ENCODE measurements around the gene IQCE.

DNA sequence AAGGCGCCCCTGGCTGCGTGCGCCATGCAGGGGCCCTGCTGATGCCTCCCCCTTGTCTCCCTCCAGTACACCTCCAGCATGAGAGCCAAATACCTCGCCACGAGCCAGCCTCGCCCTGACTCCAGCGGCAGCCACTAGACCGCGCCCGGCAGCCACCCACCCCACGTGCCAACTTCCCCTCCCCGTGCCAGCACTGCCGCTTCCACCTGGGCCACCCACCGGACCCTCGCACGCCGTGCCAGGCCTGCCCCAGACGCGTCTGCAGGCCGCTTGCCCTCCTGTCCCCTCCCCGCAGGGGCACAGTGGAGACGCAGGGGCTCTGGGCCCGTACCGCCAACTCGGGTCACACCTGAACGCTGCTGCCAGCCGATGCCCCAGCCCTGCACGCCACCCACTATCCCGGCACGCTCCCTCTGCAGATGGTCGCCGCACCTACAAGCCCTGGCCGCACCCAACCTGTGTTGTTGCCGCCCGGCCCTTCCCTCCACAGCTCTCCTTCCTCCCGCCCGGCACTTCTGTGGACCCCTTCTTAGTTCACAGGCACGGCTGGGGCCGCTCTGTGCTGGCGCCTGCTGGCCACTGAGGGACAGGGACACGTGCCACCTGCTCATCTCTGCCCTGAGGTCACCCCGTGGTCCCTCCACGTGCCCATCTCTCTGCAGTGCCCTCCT, 103.0 kb downstream of the IQCE start:
- no peak for TF ChIP-seq RARB (CRISPR knock-in tag; IDR thresholded peaks at IDR 0.05)
- TF ChIP-seq PPARA (CRISPR knock-in tag; IDR thresholded peaks at IDR 0.05; ENCODE audit: borderline replicate concordance): no peak
- no peak for TF ChIP-seq PATZ1 (CRISPR knock-in tag; IDR thresholded peaks at IDR 0.05; ENCODE audit: borderline replicate concordance)
- no peak for TF ChIP-seq ZNF70 (CRISPR knock-in tag; IDR thresholded peaks at IDR 0.05)
- TF ChIP-seq BACH2 (CRISPR knock-in tag; IDR thresholded peaks at IDR 0.05; ENCODE audit: borderline replicate concordance): no peak
- no peak for TF ChIP-seq ZFP3 (CRISPR knock-in tag; IDR thresholded peaks at IDR 0.05)
- no peak for TF ChIP-seq ARNTL (CRISPR knock-in tag; IDR thresholded peaks at IDR 0.05; ENCODE audit: borderline replicate concordance, low read depth)
- no peak for TF ChIP-seq CREB5 (CRISPR knock-in tag; IDR thresholded peaks at IDR 0.05; ENCODE audit: low read depth)
- TF ChIP-seq, protein P1, sequence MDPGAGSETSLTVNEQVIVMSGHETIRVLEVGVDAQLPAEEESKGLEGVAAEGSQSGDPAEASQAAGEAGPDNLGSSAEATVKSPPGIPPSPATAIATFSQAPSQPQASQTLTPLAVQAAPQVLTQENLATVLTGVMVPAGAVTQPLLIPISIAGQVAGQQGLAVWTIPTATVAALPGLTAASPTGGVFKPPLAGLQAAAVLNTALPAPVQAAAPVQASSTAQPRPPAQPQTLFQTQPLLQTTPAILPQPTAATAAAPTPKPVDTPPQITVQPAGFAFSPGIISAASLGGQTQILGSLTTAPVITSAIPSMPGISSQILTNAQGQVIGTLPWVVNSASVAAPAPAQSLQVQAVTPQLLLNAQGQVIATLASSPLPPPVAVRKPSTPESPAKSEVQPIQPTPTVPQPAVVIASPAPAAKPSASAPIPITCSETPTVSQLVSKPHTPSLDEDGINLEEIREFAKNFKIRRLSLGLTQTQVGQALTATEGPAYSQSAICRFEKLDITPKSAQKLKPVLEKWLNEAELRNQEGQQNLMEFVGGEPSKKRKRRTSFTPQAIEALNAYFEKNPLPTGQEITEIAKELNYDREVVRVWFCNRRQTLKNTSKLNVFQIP (CRISPR knock-in tag; IDR thresholded peaks at IDR 0.05; ENCODE audit: borderline replicate concordance, low read depth): no peak
- no peak for TF ChIP-seq SNAI2 (CRISPR knock-in tag; IDR thresholded peaks at IDR 0.05)
- no peak for TF ChIP-seq ZFP30 (CRISPR knock-in tag; IDR thresholded peaks at IDR 0.05)
- no peak for TF ChIP-seq OSR1 (CRISPR knock-in tag; IDR thresholded peaks at IDR 0.05)
- TF ChIP-seq ISL1 (CRISPR knock-in tag; IDR thresholded peaks at IDR 0.05): no peak
- no peak for TF ChIP-seq TCF4 (CRISPR knock-in tag; IDR thresholded peaks at IDR 0.05; ENCODE audit: borderline replicate concordance)
